HTERT RPE-1 (cell line): ENCODE data around the gene PIAS2.
"Not testable (repeated sequence)": the region's sequence is repeated elsewhere in the genome, so short reads cannot be mapped to it uniquely, and the experiment has no call there.

ENCODE experiments used
- in situ Hi-C: fragments of 300-500 bp; cut with MboI; formaldehyde crosslinking; loops from 4 replicates; pipeline ENCODE4 v1.14.3; 2020; ENCODE audit warnings: low sequenced_read_pairs

PIAS2 gene

GRCh38 chr18:46917108-46917802 is at the start of gene PIAS2, which contains the start of gene KATNAL2:
TSS of gene PIAS2 (minus strand) at chr18:46917507. CDS start at chr18:46917345, 162 bp downstream.
TSS of gene KATNAL2 (plus strand) at chr18:46917602. CDS start at chr18:46946873, 29,271 bp downstream.
- in situ Hi-C loops = no loop called here

GRCh38 chr18:46966266-46966665 is 49.0 kb upstream of the PIAS2 start:
- in situ Hi-C loops = not testable (repeated sequence)

GRCh38 chr18:46964579-46965293 is 47.4 kb upstream of the PIAS2 start:
- in situ Hi-C loops = not testable (repeated sequence)

- in situ Hi-C loops = not testable (repeated sequence)
These were observed 46.6 kb upstream of the PIAS2 start for GRCh38 chr18:46963656-46964578.

GRCh38 chr18:46958209-46958608 is 40.9 kb upstream of the PIAS2 start:
- in situ Hi-C loops = no loop called here

- in situ Hi-C loops = no loop called here
These were observed 35.9 kb upstream of the PIAS2 start for GRCh38 chr18:46953195-46953594.

- in situ Hi-C loops = no loop called here
These were observed 32.9 kb upstream of the PIAS2 start for GRCh38 chr18:46950064-46950656.

- in situ Hi-C loops = no loop called here
These were observed 29.5 kb upstream of the PIAS2 start for GRCh38 chr18:46946656-46947282.

GRCh38 chr18:46942646-46943045 is 25.3 kb upstream of the PIAS2 start:
- in situ Hi-C loops = no loop called here

GRCh38 chr18:46939998-46940571 is 22.8 kb upstream of the PIAS2 start:
- in situ Hi-C loops = no loop called here

GRCh38 chr18:46939337-46939963 is 22.1 kb upstream of the PIAS2 start:
- in situ Hi-C loops = no loop called here

- in situ Hi-C loops = no loop called here
These were observed 3.3 kb upstream of the PIAS2 start for GRCh38 chr18:46920653-46921052.

GRCh38 chr18:46920067-46920466 is 2.8 kb upstream of the PIAS2 start:
- in situ Hi-C loops = no loop called here

GRCh38 chr18:46917803-46918600 is 695 bp upstream of the PIAS2 start:
- in situ Hi-C loops = no loop called here

GRCh38 chr18:46916551-46917107 is 678 bp downstream of the PIAS2 start:
- in situ Hi-C loops = no loop called here

GRCh38 chr18:46915800-46916550 is 1.3 kb downstream of the PIAS2 start:
- in situ Hi-C loops = no loop called here

GRCh38 chr18:46910856-46911255 is 6.5 kb downstream of the PIAS2 start:
- in situ Hi-C loops = no loop called here

- in situ Hi-C loops = no loop called here
These were observed 7.8 kb downstream of the PIAS2 start for GRCh38 chr18:46909497-46909896.
